SK-N-MC (cell line): ENCODE results near the gene DENND2A.

ENCODE experiments used
- DNase-seq: peaks from one replicate; pipeline ENCODE4 v3.0.0-alpha.2; 2011; ENCODE audit warnings: low read depth, low spot score
- H3K27ac ChIP-seq: fragments of 200-600 bp; sonication (generic); 2 replicates; pipeline ENCODE4 v1.5.1; 2016; ENCODE audit warnings: mixed run types
- H3K36me3 ChIP-seq: fragments of 200-600 bp; sonication (generic); 2 replicates; pipeline ENCODE4 v1.6.1; 2017; ENCODE audit warnings: antibody characterized with exemption, low read length, mixed read lengths; ENCODE audit not compliant: insufficient read depth
- H3K4me3 ChIP-seq: fragments of 200-600 bp; sonication (generic); 2 replicates; pipeline ENCODE4 v1.5.1; 2016
- H3K9ac ChIP-seq: fragments of 200-600 bp; sonication (generic); 2 replicates; pipeline ENCODE4 v1.8.0; 2017; ENCODE audit warnings: mixed run types, mixed read lengths; ENCODE audit not compliant: insufficient read length
- H3K9me3 ChIP-seq: fragments of 200-600 bp; sonication (generic); 2 replicates; pipeline ENCODE4 v1.6.1; 2017; ENCODE audit warnings: low read depth, mild to moderate bottlenecking, antibody characterized with exemption, low read length, moderate library complexity, mixed read lengths
- EZH2 ChIP-seq: fragments of 200-600 bp; sonication (generic); IDR thresholded peaks from one replicate; pipeline ENCODE4 v1.6.1; 2017; ENCODE audit warnings: antibody characterized with exemption
- FOXP2 ChIP-seq: optimal IDR thresholded peaks from 2 replicates; pipeline ENCODE3; 2011; ENCODE audit warnings: mild to moderate bottlenecking, moderate library complexity; ENCODE audit not compliant: insufficient read depth; ENCODE audit errors: extremely low read length, control extremely low read depth
- POLR2AphosphoS5 ChIP-seq: IDR thresholded peaks from 2 replicates; pipeline ENCODE4 v1.6.1; 2012; ENCODE audit warnings: mild to moderate bottlenecking, low read depth, low read length, borderline replicate concordance

DENND2A gene

DNA sequence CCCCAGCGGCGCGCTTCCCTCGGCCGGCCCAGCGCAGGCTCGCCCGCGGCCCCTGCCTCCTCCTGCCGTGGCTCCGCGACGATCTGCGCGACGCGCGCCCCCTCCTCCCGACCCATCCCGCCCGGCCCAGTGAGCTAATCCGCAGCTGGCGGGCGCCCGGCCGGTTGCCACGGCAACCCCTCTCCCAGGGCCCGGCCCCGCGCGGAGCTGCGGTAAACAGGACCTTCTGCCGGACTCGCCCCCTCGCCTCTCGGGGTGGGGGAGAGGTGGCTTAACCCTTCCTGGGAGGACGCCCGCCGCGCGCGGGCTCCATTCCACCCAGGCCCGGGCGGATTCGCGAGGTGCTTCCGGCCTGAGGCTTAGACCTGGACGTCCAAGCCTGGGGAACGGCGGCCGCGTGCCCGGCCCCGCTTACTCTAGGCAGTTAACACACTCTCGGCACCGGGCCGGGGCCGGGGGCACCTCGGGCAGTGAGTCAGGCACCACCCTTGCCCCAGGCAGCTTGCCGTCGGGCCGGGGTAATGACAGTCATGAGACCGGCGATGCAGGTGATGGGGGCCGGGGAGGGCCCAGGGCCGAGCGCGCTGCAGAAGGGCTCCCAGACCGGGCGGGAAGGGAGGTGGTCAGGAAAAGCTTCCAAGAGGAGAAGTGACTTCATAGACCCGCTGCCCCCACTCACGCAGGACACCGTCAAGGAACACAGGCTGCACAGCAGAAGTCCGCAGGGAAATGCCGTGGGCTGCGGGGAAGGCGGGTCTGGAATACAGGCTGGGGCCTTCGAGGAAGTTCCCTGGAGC is at the start of gene DENND2A:
Gene DENND2A (minus strand): TSS at position 87 of the 797 bp plus-strand sequence. CDS start 38,416 bp downstream, outside the sequence.
- H3K4me3 ChIP-seq: peak within 1 kb of the TSS; percentile 81
- TF ChIP-seq POLR2AphosphoS5 (no peak), FOXP2 (no peak), EZH2 (no peak)
- H3K9ac ChIP-seq: peak within 1 kb of the TSS; percentile 41
- H3K36me3 ChIP-seq: no peaks in the 10 kb centered on the region
- no peak for DNase-seq
- no peaks in the 10 kb centered on the region for H3K9me3 ChIP-seq
- H3K27ac ChIP-seq: no peak within 1 kb of the TSS

- Histone ChIP-seq H3K9ac (no peak overlapping the region), H3K27ac (no peak overlapping the region), H3K9me3 (no peaks in the 10 kb centered on the region), H3K36me3 (no peaks in the 10 kb centered on the region; the same call in 1 of the 2 replicates), H3K4me3 (no peak overlapping the region)
- DNase-seq: no peak
- TF ChIP-seq POLR2AphosphoS5 (no peak), EZH2 (no peak), FOXP2 (no peak)
These were observed 48.9 kb upstream of the DENND2A start for GRCh38 chr7:140689199-140690152.

DNA sequence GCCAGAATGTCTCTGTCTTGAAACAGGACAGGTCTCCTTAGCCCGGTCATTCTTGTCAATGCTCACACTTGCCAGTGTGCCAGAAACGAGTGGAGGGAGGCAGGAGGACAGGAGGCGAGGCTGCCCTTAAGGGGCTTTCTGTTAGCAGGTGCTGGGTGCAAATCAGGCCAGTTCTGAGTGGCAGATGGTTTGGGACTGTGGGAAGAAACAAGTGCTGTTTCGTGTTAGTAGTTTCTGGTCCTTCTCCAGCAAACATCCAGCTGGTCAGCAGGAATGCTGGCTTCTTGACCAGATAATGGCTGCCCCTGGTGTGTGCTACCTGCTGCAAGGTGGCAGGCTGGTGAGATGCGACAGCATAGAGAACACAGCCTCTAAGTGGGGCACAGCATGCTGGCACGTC is 47.7 kb upstream of the DENND2A start:
- no peak for DNase-seq
- Histone ChIP-seq H3K27ac (no peak overlapping the region), H3K4me3 (no peak overlapping the region), H3K9me3 (no peaks in the 10 kb centered on the region), H3K36me3 (no peaks in the 10 kb centered on the region; the same call in 1 of the 2 replicates), H3K9ac (no peak overlapping the region)
- no peak for TF ChIP-seq FOXP2
- TF ChIP-seq EZH2: no peak

- Histone ChIP-seq H3K9me3 (no peaks in the 10 kb centered on the region), H3K4me3 (no peak overlapping the region), H3K27ac (no peak overlapping the region), H3K9ac (no peak overlapping the region), H3K36me3 (no peaks in the 10 kb centered on the region; the same call in 1 of the 2 replicates)
- DNase-seq: no peak
- no peak for TF ChIP-seq FOXP2
These were observed 46.3 kb upstream of the DENND2A start for GRCh38 chr7:140686921-140687320.

GRCh38 chr7:140685407-140686087 is 44.9 kb upstream of the DENND2A start:
- no peak for TF ChIP-seq FOXP2
- TF ChIP-seq EZH2: no peak
- no peak for TF ChIP-seq POLR2AphosphoS5
- DNase-seq: no peak
- Histone ChIP-seq H3K27ac (no peak overlapping the region), H3K36me3 (peaks cover 5% of the 10 kb centered on the region), H3K4me3 (no peak overlapping the region), H3K9ac (no peak overlapping the region), H3K9me3 (no peaks in the 10 kb centered on the region)

GRCh38 chr7:140684066-140684950 is 43.7 kb upstream of the DENND2A start:
- Histone ChIP-seq H3K9ac (no peak overlapping the region), H3K4me3 (no peak overlapping the region), H3K9me3 (no peaks in the 10 kb centered on the region), H3K36me3 (peaks cover 10% of the 10 kb centered on the region), H3K27ac (no peak overlapping the region)
- no peak for TF ChIP-seq FOXP2
- TF ChIP-seq EZH2: no peak
- no peak for TF ChIP-seq POLR2AphosphoS5
- DNase-seq: no peak

GRCh38 chr7:140683657-140684056 is 43.0 kb upstream of the DENND2A start:
- TF ChIP-seq FOXP2 (no peak), POLR2AphosphoS5 (no peak), EZH2 (no peak)
- Histone ChIP-seq H3K36me3 (peaks cover 10% of the 10 kb centered on the region), H3K9me3 (no peaks in the 10 kb centered on the region), H3K4me3 (no peak overlapping the region), H3K9ac (no peak overlapping the region), H3K27ac (no peak overlapping the region)
- no peak for DNase-seq
